ENCODE measurements around the gene SGSM2.

GRCh38 chr17:2395258-2396181 is 58.2 kb downstream of the SGSM2 start:
- TF ChIP-seq POLR2A (IDR thresholded peaks at IDR 0.05; ENCODE audit: low read length): no peak
- TF ChIP-seq GATA1 (IDR thresholded peaks at IDR 0.05; ENCODE audit: low read depth, low read length): no peak

Measured in erythroblast (primary cell).